Neural progenitor cell (in vitro differentiated cells): ENCODE data around the gene OCA2.

Source experiments
- EZH2 ChIP-seq: fragments of 200-600 bp; sonication (generic); IDR thresholded peaks from 2 replicates; pipeline ENCODE4 v1.6.1; 2017; ENCODE audit warnings: antibody characterized with exemption, mild to moderate bottlenecking, moderate library complexity
- EZH2phosphoT487 ChIP-seq: fragments of 200-600 bp; sonication (generic); IDR thresholded peaks from 2 replicates; pipeline ENCODE4 v1.6.1; 2017; ENCODE audit warnings: antibody characterized with exemption
- TF ChIP-seq, protein P1 (sequence below): fragments of 200-600 bp; sonication (generic); IDR thresholded peaks from 2 replicates; pipeline ENCODE4 v1.5.1; 2017; ENCODE audit warnings: antibody characterized with exemption, mild to moderate bottlenecking

DNA sequence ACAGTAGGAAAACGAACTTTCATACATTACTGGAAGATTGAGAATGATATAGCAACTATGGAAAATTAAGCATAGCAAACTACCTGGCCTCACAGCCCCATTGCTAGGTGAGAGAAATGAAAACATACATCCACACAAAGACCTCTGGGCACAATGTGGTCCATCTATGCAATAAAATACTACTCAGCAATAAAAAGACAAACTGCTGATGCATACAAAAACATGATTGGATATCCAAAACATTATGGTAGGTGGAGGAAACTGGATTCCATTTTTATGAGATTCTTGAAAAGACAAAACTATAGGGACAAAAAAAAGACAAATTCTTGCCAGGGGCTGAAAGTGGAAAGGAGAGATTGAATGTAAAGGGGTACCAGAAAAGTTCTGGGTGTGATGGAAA lies 308.8 kb downstream of the OCA2 start:
- TF ChIP-seq EZH2 (no peak), EZH2phosphoT487 (no peak)
- TF ChIP-seq, protein P1, sequence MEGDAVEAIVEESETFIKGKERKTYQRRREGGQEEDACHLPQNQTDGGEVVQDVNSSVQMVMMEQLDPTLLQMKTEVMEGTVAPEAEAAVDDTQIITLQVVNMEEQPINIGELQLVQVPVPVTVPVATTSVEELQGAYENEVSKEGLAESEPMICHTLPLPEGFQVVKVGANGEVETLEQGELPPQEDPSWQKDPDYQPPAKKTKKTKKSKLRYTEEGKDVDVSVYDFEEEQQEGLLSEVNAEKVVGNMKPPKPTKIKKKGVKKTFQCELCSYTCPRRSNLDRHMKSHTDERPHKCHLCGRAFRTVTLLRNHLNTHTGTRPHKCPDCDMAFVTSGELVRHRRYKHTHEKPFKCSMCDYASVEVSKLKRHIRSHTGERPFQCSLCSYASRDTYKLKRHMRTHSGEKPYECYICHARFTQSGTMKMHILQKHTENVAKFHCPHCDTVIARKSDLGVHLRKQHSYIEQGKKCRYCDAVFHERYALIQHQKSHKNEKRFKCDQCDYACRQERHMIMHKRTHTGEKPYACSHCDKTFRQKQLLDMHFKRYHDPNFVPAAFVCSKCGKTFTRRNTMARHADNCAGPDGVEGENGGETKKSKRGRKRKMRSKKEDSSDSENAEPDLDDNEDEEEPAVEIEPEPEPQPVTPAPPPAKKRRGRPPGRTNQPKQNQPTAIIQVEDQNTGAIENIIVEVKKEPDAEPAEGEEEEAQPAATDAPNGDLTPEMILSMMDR = no peak
